Liver (tissue), 9 donors: ENCODE data around the gene GNAI3. TPM values are rescaled to one million over a fixed set of nuclear protein-coding genes. Genes with fewer than 3 reads are reported as not detected.

Source experiments
- DNase-seq: peaks from one replicate; pipeline ENCODE4 v3.0.0-alpha.2; 2017; ENCODE audit warnings: low spot score
- H3K27ac ChIP-seq, 2 donors: one replicate each; pipeline ENCODE4 v1.7.0; 2013; ENCODE audit warnings: inconsistent platforms in 2 of 2, low read length in 2 of 2, control low read depth in 1 of 2, low read depth in 1 of 2, mild to moderate bottlenecking in 1 of 2
- H3K27me3 ChIP-seq, 4 donors: one replicate each; pipeline versions ENCODE4 v1.6.1 to v1.7.0; 2013; ENCODE audit warnings: low read length in 3 of 4, inconsistent platforms in 1 of 4, mild to moderate bottlenecking in 1 of 4, moderate library complexity in 1 of 4; ENCODE audit not compliant: control insufficient read depth in 4 of 4, insufficient read depth in 4 of 4
- H3K36me3 ChIP-seq, 4 donors: one replicate each; pipeline versions ENCODE4 v1.6.1 to v1.7.0; 2013; ENCODE audit warnings: low read length in 3 of 4, mild to moderate bottlenecking in 3 of 4, low read depth in 1 of 4, moderate library complexity in 1 of 4; ENCODE audit not compliant: control insufficient read depth in 4 of 4, insufficient read depth in 3 of 4
- H3K4me1 ChIP-seq, 4 donors: one replicate each; pipeline versions ENCODE4 v1.6.1 to v1.7.0; 2013; ENCODE audit warnings: low read length in 3 of 4, mild to moderate bottlenecking in 3 of 4, moderate library complexity in 1 of 4; ENCODE audit not compliant: control insufficient read depth in 4 of 4, insufficient read depth in 4 of 4
- H3K4me3 ChIP-seq, 3 donors: one replicate each; pipeline versions ENCODE4 v1.6.1 to v1.7.0; 2013; ENCODE audit warnings: low read length in 3 of 3, control low read depth in 1 of 3, low read depth in 1 of 3, mild to moderate bottlenecking in 1 of 3
- H3K9ac ChIP-seq, 2 donors: one replicate each; pipeline ENCODE4 v1.7.0; 2013; ENCODE audit warnings: low read length in 2 of 2, mild to moderate bottlenecking in 2 of 2, moderate library complexity in 2 of 2, control low read depth in 1 of 2, low read depth in 1 of 2
- H3K9me3 ChIP-seq, 4 donors: one replicate each; pipeline versions ENCODE4 v1.6.1 to v1.7.0; 2013; ENCODE audit warnings: low read length in 3 of 4; ENCODE audit not compliant: control insufficient read depth in 4 of 4
- CTCF ChIP-seq: fragments of 150-350 bp; IDR thresholded peaks from 2 replicates; pipeline ENCODE4 v1.5.1; 2017; ENCODE audit warnings: improper control_type of control experiment, low read depth, low read length; ENCODE audit not compliant: missing input control
- EGR1 ChIP-seq, 2 donors: IDR thresholded peaks; 2 replicates each; pipeline ENCODE4 v1.6.1; 2016 to 2018; ENCODE audit warnings: antibody characterized with exemption in 2 of 2, low read depth in 2 of 2
- FOXA1 ChIP-seq: IDR thresholded peaks from 2 replicates; pipeline ENCODE4 v1.6.1; 2016; ENCODE audit warnings: antibody characterized with exemption
- FOXA2 ChIP-seq: IDR thresholded peaks from 2 replicates; pipeline ENCODE4 v1.6.1; 2016; ENCODE audit warnings: antibody characterized with exemption
- GABPA ChIP-seq, 2 donors: IDR thresholded peaks in 1 of 2; conservative IDR thresholded peaks in 1 of 2; 2 replicates each; pipeline ENCODE4 v1.6.1; 2016; ENCODE audit warnings: antibody characterized with exemption in 2 of 2, mild to moderate bottlenecking in 1 of 2, moderate library complexity in 1 of 2
- HNF4A ChIP-seq, 2 donors: conservative IDR thresholded peaks; 2 replicates each; pipeline ENCODE4 v1.6.1; 2016; ENCODE audit warnings: antibody characterized with exemption in 2 of 2, mild to moderate bottlenecking in 2 of 2
- HNF4G ChIP-seq: IDR thresholded peaks from 2 replicates; pipeline ENCODE4 v1.6.1; 2016; ENCODE audit warnings: antibody characterized with exemption
- JUND ChIP-seq, 2 donors: IDR thresholded peaks; 2 replicates each; pipeline ENCODE4 v1.6.1; 2016; ENCODE audit warnings: antibody characterized with exemption in 2 of 2
- MAX ChIP-seq: IDR thresholded peaks from 2 replicates; pipeline ENCODE4 v1.6.1; 2016; ENCODE audit warnings: antibody characterized with exemption
- NR2F2 ChIP-seq: IDR thresholded peaks from 2 replicates; pipeline ENCODE4 v1.6.1; 2016; ENCODE audit warnings: antibody characterized with exemption
- RAD21 ChIP-seq, 2 donors: IDR thresholded peaks; 2 replicates each; pipeline ENCODE4 v1.6.1; 2016; ENCODE audit warnings: antibody characterized with exemption in 2 of 2, mild to moderate bottlenecking in 2 of 2
- REST ChIP-seq: IDR thresholded peaks from 2 replicates; pipeline ENCODE4 v1.6.1; 2016; ENCODE audit warnings: antibody characterized with exemption, mild to moderate bottlenecking
- RXRA ChIP-seq, 2 donors: IDR thresholded peaks; 2 replicates each; pipeline ENCODE4 v1.6.1; 2017 to 2018; ENCODE audit warnings: antibody characterized with exemption in 2 of 2, mild to moderate bottlenecking in 1 of 2
- SP1 ChIP-seq: IDR thresholded peaks from 2 replicates; pipeline ENCODE4 v1.6.1; 2018; ENCODE audit warnings: antibody characterized with exemption, mild to moderate bottlenecking
- TAF1 ChIP-seq: conservative IDR thresholded peaks from 2 replicates; pipeline ENCODE4 v1.6.1; 2016; ENCODE audit warnings: antibody characterized with exemption, mild to moderate bottlenecking
- YY1 ChIP-seq: IDR thresholded peaks from 2 replicates; pipeline ENCODE4 v1.6.1; 2016; ENCODE audit warnings: antibody characterized with exemption, mild to moderate bottlenecking
- ZBTB33 ChIP-seq: IDR thresholded peaks from 2 replicates; pipeline ENCODE4 v1.6.1; 2016; ENCODE audit warnings: antibody characterized with exemption
- WGBS: extraction: QIAGEN DNeasy Blood & Tissue Kit; methylation state at CpG from one replicate; pipeline ENCODE4 v1.1.7; 2013; 5-methylcytosine and 5-hydroxymethylcytosine counted together
- polyA plus RNA-seq, 2 donors: library from polyadenylated mRNA; stranded (reverse) in 1 of 2; unstranded in 1 of 2; fragments of 200-250 nt in 1 of 2; fragments of >200 nt in 1 of 2; fragmentation: Nextera tagmentation in 1 of 2; extraction: Ambion mirVana in 1 of 2; gene quantifications; one replicate each; pipeline versions ENCODE4 v1.2.1 to v1.2.3, GENCODE V29; 2013 to 2015
- total RNA-seq, 2 donors: library from RNA; depleted of rRNA; stranded (reverse); fragments of >200 nt; gene quantifications; one replicate each; pipeline ENCODE4 v1.2.3, GENCODE V29; 2014
- TF ChIP-seq, protein P1 (sequence below): IDR thresholded peaks from 2 replicates; pipeline ENCODE4 v1.6.1; 2016; ENCODE audit warnings: antibody characterized with exemption
- donor health status: healthy.
- donor health status: healthy.
- donor health status: healthy.
- donor health status: healthy.
- donor health status: healthy.

The GNAI3 gene
- total and polyA plus RNA-seq, 4 donors, result 1.9 to 6.5 (median 4.3) TPM

GRCh38 chr1:109642626-109643025, 94.2 kb downstream of the GNAI3 start:
- no peaks in the 10 kb centered on the region for H3K9me3 ChIP-seq
- no peaks in the 10 kb centered on the region for H3K27me3 ChIP-seq
- TF ChIP-seq REST, result no peak
- no peak for TF ChIP-seq MAX
- TF ChIP-seq RXRA (IDR thresholded peaks at IDR 0.05), result no peak
- TF ChIP-seq TAF1, result no peak
- TF ChIP-seq ZBTB33, result no peak
- TF ChIP-seq RAD21 (IDR thresholded peaks at IDR 0.05), result no peak
- no peak for TF ChIP-seq GABPA (IDR thresholded peaks at IDR 0.05 in 1 of 2, conservative IDR thresholded peaks at IDR 0.05 in 1 of 2)
- TF ChIP-seq HNF4A (conservative IDR thresholded peaks at IDR 0.05), result no peak
- TF ChIP-seq YY1, result no peak
- TF ChIP-seq NR2F2, result no peak
- no peak for TF ChIP-seq CTCF
- TF ChIP-seq, protein P1, sequence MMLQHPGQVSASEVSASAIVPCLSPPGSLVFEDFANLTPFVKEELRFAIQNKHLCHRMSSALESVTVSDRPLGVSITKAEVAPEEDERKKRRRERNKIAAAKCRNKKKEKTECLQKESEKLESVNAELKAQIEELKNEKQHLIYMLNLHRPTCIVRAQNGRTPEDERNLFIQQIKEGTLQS, result no peak
- no peak for TF ChIP-seq HNF4G
- no peak for TF ChIP-seq JUND (IDR thresholded peaks at IDR 0.05)
- no peak for TF ChIP-seq EGR1 (IDR thresholded peaks at IDR 0.05; ENCODE audit: low read depth in 2 of 2)
- no peak for TF ChIP-seq FOXA1
- TF ChIP-seq FOXA2, result no peak
- no peak for TF ChIP-seq SP1
- H3K9ac ChIP-seq, result no peak overlapping the region
- peaks cover 0 to 7% (median under 1%) of the 10 kb centered on the region in 4 donors for H3K4me1 ChIP-seq
- H3K4me3 ChIP-seq, result no peak overlapping the region
- no peak overlapping the region for H3K27ac ChIP-seq
- 75% methylated on average over 3 of the region's 3 CpGs for WGBS
- no peak for DNase-seq
- no peaks in the 10 kb centered on the region for H3K36me3 ChIP-seq
